GM19328 (cell line): ENCODE results near the gene PKD1.

ENCODE experiments used
- ATAC-seq: cut with Tn5 transposase; IDR thresholded peaks from one replicate; pipeline ENCODE4 v1.9.1; 2021; ENCODE audit warnings: mild to moderate bottlenecking, moderate library complexity; ENCODE audit not compliant: unreplicated experiment

PKD1 gene

DNA sequence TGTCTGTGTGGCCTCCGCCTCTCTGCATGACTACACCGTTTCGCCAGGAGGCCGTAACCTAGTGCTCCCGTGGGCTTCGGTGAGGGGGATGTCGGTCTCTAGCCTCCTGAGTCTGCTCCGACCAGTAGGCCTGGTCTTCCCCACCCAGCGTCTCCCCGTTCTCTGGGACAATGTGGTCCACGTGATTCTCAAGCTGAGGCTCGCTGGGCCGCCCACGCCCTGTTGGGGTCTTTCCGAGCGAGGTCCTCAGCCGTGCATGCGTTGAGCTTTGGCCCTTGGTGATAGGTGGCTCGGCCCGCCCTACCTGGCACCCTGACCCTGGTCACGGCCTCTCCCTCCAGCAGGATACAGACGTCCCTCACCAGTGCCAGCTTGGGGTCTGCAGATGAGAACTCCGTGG, 57.0 kb downstream of the PKD1 start:
- ATAC-seq, result no peak

DNA sequence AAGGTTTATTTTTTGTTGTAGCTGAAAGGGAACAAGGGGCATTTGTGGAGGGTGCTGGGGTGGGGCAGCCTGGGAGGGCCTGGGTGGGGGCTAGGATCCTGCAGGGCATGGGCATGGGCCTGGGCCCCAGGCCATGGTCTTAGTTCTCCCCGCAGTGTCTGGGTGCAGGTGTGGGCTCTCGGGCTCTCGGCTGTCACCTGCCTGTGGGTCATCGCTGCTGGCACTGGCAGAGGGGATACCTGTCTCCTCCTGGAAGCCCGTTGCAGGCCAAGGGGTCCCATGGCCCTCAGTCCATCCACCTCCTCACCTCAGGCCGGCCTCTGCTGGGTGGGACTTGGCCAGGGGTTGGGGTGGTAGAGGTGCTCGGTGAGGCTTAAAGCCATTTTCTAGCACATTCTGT, 57.6 kb downstream of the PKD1 start:
- no peak for ATAC-seq

DNA sequence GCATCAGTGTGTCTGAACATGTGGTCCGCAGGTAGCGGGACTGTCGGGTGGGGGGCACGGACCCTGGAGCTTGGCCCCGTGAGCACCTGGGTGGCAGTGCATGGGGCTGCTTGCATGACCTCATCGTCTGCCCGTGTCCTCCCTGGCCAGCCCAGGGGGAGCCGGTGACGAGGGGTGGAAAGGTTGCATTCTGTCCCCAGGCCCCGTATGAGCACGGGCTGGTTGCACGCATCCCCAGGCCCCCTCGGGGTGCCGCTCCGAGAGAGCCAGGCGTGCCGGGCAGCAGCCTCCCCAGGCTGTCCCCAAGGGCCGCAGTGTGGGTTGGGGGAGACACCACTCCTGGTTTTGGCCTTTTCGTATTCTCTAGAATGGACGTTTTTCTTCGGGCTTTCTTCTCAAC, 58.0 kb downstream of the PKD1 start:
- no peak for ATAC-seq

DNA sequence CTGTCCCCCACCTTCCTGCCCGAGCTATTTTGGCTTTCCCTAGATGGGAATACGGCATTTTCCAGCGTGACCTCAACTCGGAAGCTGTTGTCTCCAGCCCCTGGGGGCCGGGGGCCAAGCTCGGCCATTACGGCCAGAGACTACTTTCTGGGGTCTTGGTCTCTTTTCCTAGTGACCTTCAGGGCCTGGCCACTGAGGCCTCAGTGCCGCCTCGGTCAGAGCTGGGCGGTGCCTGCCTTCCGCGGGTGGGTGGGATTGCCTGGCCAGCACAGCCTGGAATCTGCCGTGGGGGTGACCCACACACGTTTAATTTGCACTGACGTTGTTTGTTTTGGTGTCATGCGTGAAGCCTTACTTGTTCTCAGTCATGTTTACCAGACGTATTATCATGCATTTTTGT, 58.7 kb downstream of the PKD1 start:
- no peak for ATAC-seq

DNA sequence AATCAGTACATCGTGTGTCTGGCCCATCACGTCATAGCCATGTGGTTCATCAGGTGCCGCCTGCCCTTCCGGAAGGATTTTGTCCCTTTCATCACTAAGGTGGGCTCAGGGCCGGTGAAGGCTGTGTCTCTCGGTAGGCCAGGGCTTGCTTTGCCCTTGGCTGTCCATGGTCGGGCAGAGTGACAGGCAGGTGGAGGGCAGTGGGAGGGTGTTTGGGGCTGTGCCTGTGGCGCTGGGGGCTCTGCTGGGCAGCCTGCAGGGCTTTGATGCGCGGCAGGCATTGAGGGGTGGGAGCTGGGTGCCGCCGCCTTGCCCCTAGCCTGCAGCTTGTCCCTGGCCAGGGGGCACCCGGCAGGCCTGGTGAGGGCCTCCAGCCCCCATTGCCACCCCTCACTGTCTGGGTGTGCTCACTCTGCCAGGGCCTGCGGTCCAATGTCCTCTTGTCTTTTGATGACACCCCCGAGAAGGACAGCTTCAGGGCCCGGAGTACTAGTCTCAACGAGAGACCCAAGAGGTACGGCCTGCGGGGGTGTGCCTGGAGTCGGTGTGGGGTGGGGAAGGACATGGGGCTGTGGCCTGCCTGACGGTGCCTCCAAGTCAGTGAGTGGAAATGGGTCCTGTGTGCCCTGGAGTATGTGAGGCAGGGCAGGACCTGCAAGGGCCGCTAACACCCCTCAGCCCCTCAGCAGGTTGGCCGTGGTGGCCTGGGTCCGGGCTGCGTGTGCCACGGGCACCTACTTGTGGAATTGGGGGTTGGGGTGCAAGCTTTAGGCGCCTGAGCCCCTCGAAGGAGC, 59.4 kb downstream of the PKD1 start:
- no peak for ATAC-seq

DNA sequence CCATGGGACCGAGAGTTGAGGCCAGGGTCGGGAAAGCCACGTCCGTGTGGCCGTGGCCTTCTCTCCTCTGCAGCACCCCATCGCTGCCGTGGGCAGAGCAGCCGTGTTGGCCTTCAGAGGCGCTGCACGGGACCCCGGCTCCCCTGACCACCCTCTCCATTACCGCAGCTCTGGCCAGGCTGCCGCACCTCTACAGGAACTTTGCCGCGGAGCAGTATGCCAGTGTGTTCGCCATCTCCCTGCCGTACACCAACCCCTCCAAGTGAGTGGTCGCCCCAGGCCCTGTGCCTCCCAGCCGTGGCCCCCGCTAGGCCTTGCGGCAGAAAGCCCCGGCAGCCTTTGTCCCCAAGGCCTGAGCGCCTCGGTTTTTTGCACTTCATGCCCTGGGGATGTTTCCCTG, 60.1 kb downstream of the PKD1 start:
- ATAC-seq, result no peak

DNA sequence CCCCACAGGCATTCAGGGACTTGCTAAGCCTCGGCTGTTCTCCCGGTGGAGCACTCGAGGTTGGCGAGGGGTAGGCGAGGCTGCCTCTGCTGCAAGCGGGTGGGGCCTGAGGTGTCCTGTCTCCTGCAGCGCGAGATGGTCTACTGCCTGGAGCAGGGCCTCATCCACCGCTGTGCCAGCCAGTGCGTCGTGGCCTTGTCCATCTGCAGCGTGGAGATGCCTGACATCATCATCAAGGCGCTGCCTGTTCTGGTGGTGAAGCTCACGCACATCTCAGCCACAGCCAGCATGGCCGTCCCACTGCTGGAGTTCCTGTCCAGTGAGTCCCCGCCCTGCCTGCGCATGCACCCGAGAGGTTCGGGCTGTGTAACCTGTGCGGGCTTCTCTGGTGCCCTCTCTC, 61.6 kb downstream of the PKD1 start:
- ATAC-seq, result no peak

DNA sequence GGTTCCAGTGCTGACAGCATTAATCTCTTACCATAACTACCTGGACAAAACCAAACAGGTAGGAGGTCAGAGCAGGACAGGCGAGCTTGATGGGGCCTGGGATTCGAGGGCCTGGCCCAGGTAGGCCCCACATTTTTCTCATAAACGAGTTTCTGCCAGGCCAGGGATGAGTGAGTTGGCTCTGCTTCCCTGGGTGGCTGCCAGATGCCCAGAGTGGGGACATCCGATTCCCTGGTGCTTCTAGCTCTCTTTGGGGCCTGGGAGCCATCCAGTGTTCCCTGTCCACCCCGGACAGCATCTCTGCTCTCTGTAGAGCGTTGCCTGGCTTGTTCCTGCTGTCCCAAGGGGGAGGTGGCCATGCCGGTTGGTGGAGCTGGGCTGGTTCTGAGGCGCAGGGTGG, 62.8 kb downstream of the PKD1 start:
- ATAC-seq, result no peak

DNA sequence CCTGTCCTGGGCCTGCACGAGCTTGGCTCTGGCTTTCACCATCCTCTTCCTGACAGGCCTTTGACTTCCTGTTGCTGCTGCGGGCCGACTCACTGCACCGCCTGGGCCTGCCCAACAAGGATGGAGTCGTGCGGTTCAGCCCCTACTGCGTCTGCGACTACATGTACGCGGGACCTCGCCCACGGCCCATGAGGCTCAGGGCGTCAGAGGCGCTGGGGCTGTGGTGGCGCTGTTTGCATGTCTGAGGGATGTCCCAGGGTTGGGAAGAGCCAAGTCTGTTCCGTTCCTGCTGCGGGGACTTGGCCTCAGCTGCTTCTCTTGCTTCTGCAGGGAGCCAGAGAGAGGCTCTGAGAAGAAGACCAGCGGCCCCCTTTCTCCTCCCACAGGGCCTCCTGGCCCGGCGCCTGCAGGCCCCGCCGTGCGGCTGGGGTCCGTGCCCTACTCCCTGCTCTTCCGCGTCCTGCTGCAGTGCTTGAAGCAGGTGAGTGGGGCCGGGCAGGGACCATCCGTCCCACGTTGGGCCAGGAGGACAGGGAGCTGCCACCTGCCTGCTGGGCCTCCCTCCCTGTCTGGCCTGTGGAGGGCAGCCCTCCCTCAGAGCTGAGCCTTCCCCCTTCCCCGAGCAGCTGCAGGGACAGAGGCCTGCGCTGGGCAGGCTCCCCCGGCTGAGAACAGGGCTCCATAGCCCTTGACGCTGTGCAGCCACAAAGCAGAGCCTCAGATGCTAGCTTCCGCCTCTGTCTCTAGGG, 64.1 kb downstream of the PKD1 start:
- no peak for ATAC-seq

DNA sequence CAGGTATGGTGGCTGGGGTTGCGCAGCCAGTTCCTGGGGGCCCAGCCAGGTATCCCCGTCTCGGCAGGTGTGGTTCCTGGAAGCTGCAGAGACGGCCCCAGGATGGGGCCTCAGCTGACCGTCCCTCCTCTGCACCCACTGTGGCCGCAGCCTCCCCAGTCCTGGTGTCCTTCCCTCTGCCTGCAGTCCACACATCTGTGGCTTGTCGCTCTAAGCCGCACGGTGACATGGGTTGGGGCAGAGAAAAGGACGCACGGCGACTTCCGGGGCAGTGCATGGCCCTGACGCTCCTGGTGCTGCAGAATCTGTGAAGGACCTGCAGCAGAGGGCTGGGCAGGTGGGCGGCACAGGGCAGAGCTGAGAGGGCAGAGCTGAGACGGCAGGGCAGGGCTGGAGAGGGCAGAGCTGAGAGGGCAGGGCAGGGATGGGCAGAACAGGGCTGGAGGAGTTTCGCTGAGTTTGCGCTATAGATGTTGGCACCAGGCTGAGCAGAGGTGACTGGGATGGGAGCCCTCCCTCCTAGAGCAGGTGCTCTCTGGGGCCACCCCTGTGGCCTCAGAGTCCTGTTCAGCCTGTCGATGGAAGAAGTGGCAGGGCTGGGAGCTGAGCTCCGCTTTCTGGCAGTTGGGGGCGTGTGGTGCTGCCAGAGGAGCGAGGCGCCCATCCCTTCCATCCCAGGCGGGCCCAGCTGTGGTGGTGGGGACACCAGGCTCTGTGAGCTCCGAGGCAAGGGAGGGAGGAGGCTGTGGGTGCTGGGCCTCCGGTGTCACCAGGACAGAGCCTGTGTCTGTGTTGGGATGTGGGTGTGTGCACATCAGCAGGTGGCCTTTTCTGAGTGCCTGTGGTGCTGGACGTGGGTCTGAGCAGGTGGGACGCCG, 64.9 kb downstream of the PKD1 start:
- no peak for ATAC-seq

DNA sequence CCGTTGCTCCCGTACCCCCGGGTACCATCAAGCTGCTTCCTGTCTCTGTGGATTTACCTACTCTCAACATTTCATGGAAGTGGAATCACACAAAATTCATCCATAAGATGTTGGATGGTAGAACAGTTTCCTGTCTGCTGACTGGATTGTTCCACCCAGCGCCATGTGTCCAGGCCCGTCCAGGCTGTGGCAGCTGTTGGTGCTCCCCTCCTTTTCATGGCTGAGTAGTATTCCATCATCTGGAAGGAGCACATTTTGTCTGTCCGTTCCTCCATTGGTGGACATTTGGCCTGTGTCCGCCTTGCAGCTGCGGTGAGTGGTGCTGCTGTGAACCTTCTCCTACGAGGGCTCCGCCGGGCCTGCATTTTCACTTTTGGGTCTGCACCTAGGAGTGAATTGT, 69.6 kb downstream of the PKD1 start:
- ATAC-seq, result no peak

DNA sequence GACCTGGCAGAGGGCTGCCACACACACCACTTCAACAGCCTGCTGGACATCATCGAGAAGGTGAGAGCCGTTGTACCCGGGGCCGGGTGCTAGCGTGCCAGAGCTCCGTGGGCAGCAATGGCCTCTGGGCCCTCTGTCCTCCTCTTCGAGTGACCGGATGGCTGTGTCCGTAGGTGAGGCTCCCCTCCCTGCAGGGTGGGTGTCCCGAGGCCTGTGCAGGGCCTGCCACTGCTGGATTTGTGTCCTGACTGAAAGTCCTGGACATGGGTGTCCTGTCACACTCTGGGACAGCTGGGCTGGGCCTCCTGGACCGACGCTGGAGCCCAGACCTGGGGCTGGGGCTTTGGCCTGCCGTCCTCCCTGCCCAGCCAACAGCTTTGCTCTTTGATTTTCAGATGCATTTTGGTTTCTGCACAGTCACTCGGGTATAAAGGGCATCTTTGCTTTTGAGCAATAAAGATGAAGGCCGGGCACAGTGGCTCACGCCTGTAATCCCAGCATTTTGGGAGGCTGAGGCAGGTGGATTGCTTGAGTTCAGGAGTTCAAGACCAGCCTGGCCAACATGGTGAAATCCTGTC, 71.2 kb downstream of the PKD1 start:
- no peak for ATAC-seq

DNA sequence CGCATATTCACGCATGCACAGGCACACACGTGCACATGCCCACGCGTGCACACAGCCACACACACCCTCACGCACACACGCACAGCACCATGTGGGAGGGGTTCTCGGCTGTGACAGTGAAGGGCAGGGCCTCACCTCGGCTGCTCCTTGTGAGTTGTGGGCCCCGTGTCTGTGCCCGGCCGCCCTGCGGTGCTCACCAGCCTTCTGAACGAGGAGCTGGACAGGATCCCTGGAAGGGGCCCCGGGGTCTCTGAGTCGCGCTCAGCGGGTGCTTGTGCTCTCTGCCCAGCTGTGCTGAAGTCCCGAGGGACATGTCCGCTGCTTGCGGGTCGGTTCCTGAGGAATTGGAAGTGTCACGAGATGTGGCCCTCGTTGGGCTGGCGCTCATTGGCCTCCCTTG, 71.8 kb downstream of the PKD1 start:
- ATAC-seq, result no peak

DNA sequence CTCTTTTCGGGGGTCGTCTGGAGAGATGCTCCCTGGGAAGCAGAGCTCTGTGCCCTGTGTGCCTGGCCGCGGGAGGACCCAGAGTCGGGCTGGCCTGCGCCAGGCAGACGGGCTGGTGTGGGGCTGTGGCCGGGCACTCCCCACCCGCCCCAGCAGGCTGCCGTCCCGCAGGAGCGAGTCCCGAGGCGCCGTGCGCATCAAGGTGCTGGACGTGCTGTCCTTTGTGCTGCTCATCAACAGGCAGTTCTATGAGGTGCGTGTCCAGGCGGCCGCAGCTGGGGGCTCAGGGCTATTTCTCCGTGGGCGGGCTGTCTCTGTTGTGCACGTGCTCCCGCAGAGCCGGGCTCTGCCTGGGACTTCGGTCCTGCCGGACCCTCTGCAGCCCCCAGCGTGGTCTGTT, 72.9 kb downstream of the PKD1 start:
- no peak for ATAC-seq

DNA sequence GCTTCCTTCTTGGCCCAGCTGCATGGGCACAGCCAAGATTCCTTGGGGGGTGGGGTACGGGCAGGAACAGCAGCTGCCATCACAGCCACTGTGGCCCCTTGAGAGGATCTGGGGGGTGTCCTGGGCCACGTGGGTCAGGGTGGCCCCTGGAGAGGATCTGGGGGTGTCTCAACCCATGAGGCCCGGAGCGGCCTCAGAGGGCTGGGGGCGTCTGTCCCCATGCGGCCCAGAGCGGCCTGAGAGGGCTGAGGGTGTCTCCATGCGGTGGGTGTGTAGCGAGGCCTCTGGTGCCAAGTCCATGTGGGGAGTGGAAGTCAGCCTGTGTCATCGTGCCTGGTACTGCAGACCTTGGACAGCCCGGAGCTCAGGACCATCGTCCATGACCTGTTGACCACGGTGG, 74.2 kb downstream of the PKD1 start:
- no peak for ATAC-seq

DNA sequence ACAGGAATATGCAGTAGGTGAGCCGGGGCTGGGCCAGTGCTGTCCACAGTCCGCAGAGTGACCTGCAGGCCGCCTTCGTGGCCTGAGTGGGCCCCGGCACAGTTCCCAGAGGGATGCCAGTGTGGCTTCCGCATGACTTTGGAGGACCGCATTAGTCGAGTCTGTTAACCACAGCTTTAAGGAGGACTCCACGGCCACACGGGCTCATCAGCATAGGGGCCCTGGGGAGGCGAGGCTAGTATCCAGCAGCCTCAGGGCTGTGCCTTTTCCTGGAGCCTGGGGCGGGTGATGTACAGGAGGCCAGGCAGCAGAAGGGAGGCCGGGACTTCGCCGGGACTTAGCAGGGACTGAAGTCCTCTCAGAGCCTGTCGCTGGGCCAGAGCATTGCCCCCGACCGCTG, 74.7 kb downstream of the PKD1 start:
- ATAC-seq, result no peak

DNA sequence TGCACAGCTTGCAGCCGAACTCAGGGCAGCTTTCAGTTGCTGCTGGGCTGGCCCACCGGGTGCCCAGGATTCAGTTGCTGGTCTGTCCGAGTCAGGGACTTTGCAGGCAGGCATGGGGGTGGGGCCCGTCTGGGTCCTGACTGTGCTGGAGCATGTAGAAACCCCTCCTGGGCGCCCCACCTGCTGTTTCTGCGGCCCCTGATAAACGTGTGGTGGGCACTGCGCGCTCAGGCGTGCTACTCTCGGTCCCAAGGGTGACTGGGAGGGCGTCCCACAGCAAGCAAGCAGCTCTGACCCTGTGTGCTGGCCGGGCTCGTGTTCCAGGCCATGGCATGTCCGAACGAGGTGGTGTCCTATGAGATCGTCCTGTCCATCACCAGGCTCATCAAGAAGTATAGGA, 75.4 kb downstream of the PKD1 start:
- ATAC-seq, result no peak

DNA sequence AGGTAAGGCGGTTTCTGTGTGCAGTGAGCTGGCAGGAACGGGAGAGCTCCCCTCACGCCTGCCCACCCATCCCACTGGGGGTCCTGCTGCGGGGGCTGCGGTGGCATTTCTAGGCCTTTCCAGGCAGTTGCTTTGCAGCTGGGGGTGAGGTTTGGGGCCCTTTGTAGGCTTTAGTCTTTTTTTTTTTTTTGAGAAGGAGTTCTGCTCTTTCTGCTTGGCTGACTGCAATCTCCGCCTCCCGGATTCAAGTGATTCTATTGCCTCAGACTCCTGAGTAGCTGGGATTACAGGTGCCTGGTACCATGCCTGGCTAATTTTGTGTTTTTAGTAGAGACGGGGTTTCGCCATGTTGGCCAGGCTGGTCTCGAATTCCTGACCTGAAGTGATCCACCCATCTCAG, 76.8 kb downstream of the PKD1 start:
- no peak for ATAC-seq

DNA sequence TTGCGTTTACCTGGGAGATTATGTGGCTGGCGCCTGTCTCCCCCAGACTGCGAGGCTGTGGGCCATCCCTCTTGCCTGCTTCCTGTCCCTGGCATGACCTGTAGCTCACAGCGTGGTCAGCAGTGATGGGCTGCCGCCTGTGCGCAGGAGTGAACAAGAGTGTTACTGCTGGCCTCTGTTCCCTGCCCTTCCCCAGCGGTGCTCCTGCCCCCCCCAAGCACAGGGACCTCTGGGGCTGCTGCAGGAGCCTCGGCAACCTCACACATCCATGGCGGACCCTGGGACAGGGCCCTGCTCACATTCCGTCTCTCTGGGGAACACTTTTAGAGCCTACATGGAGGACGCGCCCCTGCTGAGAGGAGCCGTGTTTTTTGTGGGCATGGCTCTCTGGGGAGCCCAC, 77.3 kb downstream of the PKD1 start:
- ATAC-seq, result no peak

DNA sequence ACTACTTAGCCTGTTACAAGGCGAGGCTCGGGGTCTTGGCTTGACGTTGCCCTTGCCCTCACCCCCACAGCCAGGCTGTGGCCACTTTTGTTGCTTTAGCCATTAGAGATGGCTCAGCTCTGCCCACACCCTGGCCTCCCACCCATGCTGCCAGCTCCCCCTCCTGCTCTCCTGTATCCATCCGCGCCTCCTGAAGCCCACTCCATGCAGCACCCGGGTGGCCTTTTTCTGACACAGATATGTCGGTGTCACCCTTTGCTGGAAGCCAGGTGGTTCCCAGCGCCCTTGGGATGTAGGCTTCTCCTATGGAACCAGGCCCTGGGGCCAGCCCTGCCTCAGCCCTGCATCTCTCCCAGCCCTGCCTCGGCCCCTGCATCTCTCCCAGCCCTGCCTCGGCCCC, 78.3 kb downstream of the PKD1 start:
- ATAC-seq, result no peak

DNA sequence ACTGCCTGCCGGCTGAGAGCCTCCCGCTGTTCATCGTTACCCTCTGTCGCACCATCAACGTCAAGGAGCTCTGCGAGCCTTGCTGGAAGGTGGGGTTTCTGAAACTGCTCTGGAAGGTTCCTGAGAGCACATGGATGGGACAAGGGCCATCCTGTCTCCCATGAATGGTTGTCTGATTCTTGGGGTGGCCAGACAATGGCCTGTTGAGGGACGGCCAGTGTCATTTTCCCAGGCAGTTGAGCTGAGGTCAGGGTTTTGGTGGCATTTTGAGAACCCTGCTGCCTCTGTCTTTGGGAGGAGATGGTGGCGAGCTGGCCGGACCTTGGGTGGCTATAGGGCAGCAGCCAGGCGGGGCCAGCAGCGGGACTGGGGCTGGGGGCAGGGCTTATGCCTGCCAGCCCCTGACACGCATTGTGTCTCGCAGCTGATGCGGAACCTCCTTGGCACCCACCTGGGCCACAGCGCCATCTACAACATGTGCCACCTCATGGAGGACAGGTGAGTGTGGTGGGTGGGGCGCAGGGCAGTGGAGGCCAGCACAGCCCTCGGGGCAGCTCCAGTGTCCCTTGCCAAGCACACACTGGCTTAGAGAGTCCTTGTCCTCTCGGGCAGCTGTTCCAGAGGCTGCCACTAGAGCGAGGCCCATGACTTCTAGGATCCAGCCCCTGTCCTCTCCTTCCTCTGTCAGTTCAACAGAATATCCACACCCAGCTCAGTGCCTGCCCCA, 78.9 kb downstream of the PKD1 start:
- ATAC-seq, result no peak
